GM12891 (cell line): ENCODE data around the gene SCN4B.

Experiments
- POLR2A ChIP-seq: IDR thresholded peaks from 2 replicates; pipeline ENCODE4 v1.6.1; 2011; ENCODE audit warnings: low read depth, low read length, control low read depth
- POLR2AphosphoS5 ChIP-seq: IDR thresholded peaks from 2 replicates; pipeline ENCODE4 v1.6.1; 2011; ENCODE audit warnings: low read depth, low read length, control low read depth
- POU2F2 ChIP-seq: IDR thresholded peaks from 2 replicates; pipeline ENCODE4 v1.6.1; 2011; ENCODE audit warnings: low read depth, mild to moderate bottlenecking, control low read depth, low read length, moderate library complexity
- SPI1 ChIP-seq: IDR thresholded peaks from 2 replicates; pipeline ENCODE4 v1.6.1; 2011; ENCODE audit warnings: low read depth, low read length, control low read depth
- TAF1 ChIP-seq: IDR thresholded peaks from 2 replicates; pipeline ENCODE4 v1.6.1; 2011; ENCODE audit warnings: low read depth, low read length, control low read depth

- TF ChIP-seq POLR2A (no peak), TAF1 (no peak), POLR2AphosphoS5 (no peak), SPI1 (no peak), POU2F2 (no peak)
These were observed 49.8 kb downstream of the SCN4B start for GRCh38 chr11:118102721-118103261.
